Measurements from ENCODE around the gene PDE4D.

- TF ChIP-seq EZH2 (IDR thresholded peaks at IDR 0.05; ENCODE audit: insufficient read depth, poor library complexity, severe bottlenecking) (no peak), EZH2phosphoT487 (IDR thresholded peaks at IDR 0.05; ENCODE audit: insufficient read depth, low read depth) (no peak)
Measured at GRCh38 chr5:59149827-59150226, 743.7 kb downstream of the PDE4D start.

Measured in GM23248 (cell line).